Activated CD4-positive, alpha-beta T cell treated with anti-CD3 and anti-CD28 coated beads, Interleukin-2, amount 10 ng/mL, durations not matched to agents 7 days and 5 days (primary cell): ENCODE measurements around the gene CUBN. TPM values are rescaled to one million over a fixed set of nuclear protein-coding genes. Genes with fewer than 3 reads are reported as not detected.

Source experiments
- CTCF ChIA-PET: fragments of 350-600 bp; sonication (Branson Sonifier 250); formaldehyde crosslinking; loops from one replicate; lab custom pipeline; 2021; ENCODE audit warnings: antibody characterized with exemption; lab: Charles Lee
- POLR2A ChIA-PET: fragments of 350-600 bp; sonication (Branson Sonifier 250); formaldehyde crosslinking; loops from one replicate; lab custom pipeline; 2021; ENCODE audit warnings: antibody characterized with exemption; lab: Charles Lee
- DNase-seq: peaks from one replicate; pipeline ENCODE4 v3.0.0-alpha.2; 2020
- H3K27ac Mint-ChIP-seq: one replicate; pipeline ENCODE4 v1.8.0; 2021; ENCODE audit warnings: mild to moderate bottlenecking, moderate library complexity, mixed read lengths
- H3K27me3 Mint-ChIP-seq: one replicate; pipeline ENCODE4 v1.8.0; 2021; ENCODE audit warnings: mixed read lengths
- H3K36me3 Mint-ChIP-seq: one replicate; pipeline ENCODE4 v1.8.0; 2021; ENCODE audit warnings: low read depth, mixed read lengths
- H3K4me1 Mint-ChIP-seq: one replicate; pipeline ENCODE4 v1.8.0; 2021; ENCODE audit warnings: mixed read lengths
- H3K4me3 Mint-ChIP-seq: one replicate; pipeline ENCODE4 v1.8.0; 2021; ENCODE audit warnings: mild to moderate bottlenecking, moderate library complexity, mixed read lengths
- H3K9me3 Mint-ChIP-seq: one replicate; pipeline ENCODE4 v1.8.0; 2021; ENCODE audit warnings: mixed read lengths
- total RNA-seq, 2 experiments: library from RNA; stranded (reverse); gene quantifications; one replicate each; pipeline ENCODE4 v1.2.3, GENCODE V29; 2021

Gene CUBN
- total RNA-seq, 2 experiments from 2014 or later, result 2.4 to 2.5 TPM

- H3K9me3 Mint-ChIP-seq, result no peaks in the 10 kb centered on the region
- peaks cover 36% of the 10 kb centered on the region for H3K4me1 Mint-ChIP-seq
- no peak overlapping the region for H3K27ac Mint-ChIP-seq
- peaks cover 2% of the 10 kb centered on the region for H3K27me3 Mint-ChIP-seq
- peaks cover 3% of the 10 kb centered on the region for H3K36me3 Mint-ChIP-seq
- no peak overlapping the region for H3K4me3 Mint-ChIP-seq
- CTCF ChIA-PET, result interaction anchor here (0.6 to 1.1 kb wide), 2 partner anchors 15 to 150 kb away, joined by 3 read pairs; no protein-coding TSS in a partner anchor
- POLR2A ChIA-PET, result no interaction called here
- DNase-seq, result no peak
Observed at GRCh38 chr10:16965740-16966447, 163.7 kb downstream of the CUBN start.

GRCh38 chr10:16965344-16965616 is 164.3 kb downstream of the CUBN start:
- peaks cover 2% of the 10 kb centered on the region for H3K27me3 Mint-ChIP-seq

GRCh38 chr10:16964576-16965343 is 164.9 kb downstream of the CUBN start:
- H3K4me3 Mint-ChIP-seq, result no peak overlapping the region
- POLR2A ChIA-PET, result no interaction called here

More at GRCh38 chr10:16965344-16965616, 164.3 kb downstream of the CUBN start:
- H3K27ac Mint-ChIP-seq, result no peak overlapping the region
- H3K9me3 Mint-ChIP-seq, result no peaks in the 10 kb centered on the region
- peaks cover 2% of the 10 kb centered on the region for H3K36me3 Mint-ChIP-seq
- peaks cover 36% of the 10 kb centered on the region for H3K4me1 Mint-ChIP-seq
- CTCF ChIA-PET, result interaction anchor here (0.6 kb wide), 1 partner anchor 464 kb away, joined by 3 read pairs; no protein-coding TSS in a partner anchor
- H3K4me3 Mint-ChIP-seq, result no peak overlapping the region
- POLR2A ChIA-PET, result no interaction called here
- no peak for DNase-seq

GRCh38 chr10:16960551-16960950 is 169.1 kb downstream of the CUBN start:
- Mint-ChIP-seq H3K4me1 (peaks cover 6% of the 10 kb centered on the region), H3K27me3 (peaks cover 4% of the 10 kb centered on the region), H3K9me3 (no peaks in the 10 kb centered on the region), H3K36me3 (no peaks in the 10 kb centered on the region), H3K27ac (no peak overlapping the region), H3K4me3 (no peak overlapping the region)
- CTCF ChIA-PET, result no interaction called here
- POLR2A ChIA-PET, result no interaction called here
- DNase-seq, result no peak

More at GRCh38 chr10:16964576-16965343, 164.9 kb downstream of the CUBN start:
- Mint-ChIP-seq H3K36me3 (peaks cover 2% of the 10 kb centered on the region), H3K27me3 (peaks cover 2% of the 10 kb centered on the region), H3K4me1 (peaks cover 35% of the 10 kb centered on the region), H3K9me3 (no peaks in the 10 kb centered on the region), H3K27ac (no peak overlapping the region)
- CTCF ChIA-PET, result interaction anchor here (0.6 kb wide), 1 partner anchor 464 kb away, joined by 3 read pairs; no protein-coding TSS in a partner anchor
- no peak for DNase-seq

GRCh38 chr10:16957038-16957437 is 172.6 kb downstream of the CUBN start:
- DNase-seq, result no peak
- Mint-ChIP-seq H3K36me3 (no peaks in the 10 kb centered on the region), H3K4me1 (peaks cover 12% of the 10 kb centered on the region), H3K27ac (no peak overlapping the region), H3K9me3 (no peaks in the 10 kb centered on the region), H3K27me3 (peaks cover 2% of the 10 kb centered on the region), H3K4me3 (no peak overlapping the region)
- CTCF ChIA-PET, result no interaction called here
- POLR2A ChIA-PET, result no interaction called here

GRCh38 chr10:16954280-16955030 is 175.2 kb downstream of the CUBN start:
- Mint-ChIP-seq H3K27ac (no peak overlapping the region), H3K36me3 (no peaks in the 10 kb centered on the region), H3K4me1 (peaks cover 26% of the 10 kb centered on the region), H3K9me3 (no peaks in the 10 kb centered on the region), H3K4me3 (no peak overlapping the region), H3K27me3 (peaks cover 2% of the 10 kb centered on the region)
- no peak for DNase-seq
- CTCF ChIA-PET, result no interaction called here
- POLR2A ChIA-PET, result no interaction called here

GRCh38 chr10:16953270-16953669 is 176.3 kb downstream of the CUBN start:
- no peaks in the 10 kb centered on the region for H3K36me3 Mint-ChIP-seq
- no peak overlapping the region for H3K4me3 Mint-ChIP-seq
- no peak for DNase-seq
- H3K27ac Mint-ChIP-seq, result no peak overlapping the region
- H3K4me1 Mint-ChIP-seq, result peaks cover 26% of the 10 kb centered on the region
- ChIA-PET CTCF (no interaction called here), POLR2A (no interaction called here)
- H3K9me3 Mint-ChIP-seq, result no peaks in the 10 kb centered on the region
- H3K27me3 Mint-ChIP-seq, result peaks cover 2% of the 10 kb centered on the region

GRCh38 chr10:16952610-16953009 is 177.0 kb downstream of the CUBN start:
- CTCF ChIA-PET, result no interaction called here

GRCh38 chr10:16952080-16952479 is 177.5 kb downstream of the CUBN start:
- no peak overlapping the region for H3K4me3 Mint-ChIP-seq
- H3K27me3 Mint-ChIP-seq, result peaks cover 2% of the 10 kb centered on the region
- peaks cover 26% of the 10 kb centered on the region for H3K4me1 Mint-ChIP-seq
- DNase-seq, result no peak
- H3K9me3 Mint-ChIP-seq, result no peaks in the 10 kb centered on the region
- no peak overlapping the region for H3K27ac Mint-ChIP-seq
- ChIA-PET CTCF (interaction anchor here (0.6 kb wide), 1 partner anchor 16 kb away, joined by 3 read pairs; no protein-coding TSS in a partner anchor), POLR2A (no interaction called here)
- no peaks in the 10 kb centered on the region for H3K36me3 Mint-ChIP-seq

More at GRCh38 chr10:16952610-16953009, 177.0 kb downstream of the CUBN start:
- H3K4me1 Mint-ChIP-seq, result peaks cover 26% of the 10 kb centered on the region
- H3K36me3 Mint-ChIP-seq, result no peaks in the 10 kb centered on the region
- H3K4me3 Mint-ChIP-seq, result no peak overlapping the region
- peaks cover 2% of the 10 kb centered on the region for H3K27me3 Mint-ChIP-seq
- no peaks in the 10 kb centered on the region for H3K9me3 Mint-ChIP-seq
- DNase-seq, result no peak
- POLR2A ChIA-PET, result no interaction called here
- no peak overlapping the region for H3K27ac Mint-ChIP-seq

- no peaks in the 10 kb centered on the region for H3K9me3 Mint-ChIP-seq
- no peak for DNase-seq
- CTCF ChIA-PET, result interaction anchor here (0.6 kb wide), 1 partner anchor 15 kb away, joined by 3 read pairs; no protein-coding TSS in a partner anchor
- H3K27me3 Mint-ChIP-seq, result no peaks in the 10 kb centered on the region
- H3K27ac Mint-ChIP-seq, result no peak overlapping the region
- H3K4me3 Mint-ChIP-seq, result no peak overlapping the region
- H3K36me3 Mint-ChIP-seq, result no peaks in the 10 kb centered on the region
- H3K4me1 Mint-ChIP-seq, result peaks cover 27% of the 10 kb centered on the region
- POLR2A ChIA-PET, result no interaction called here
Observed at GRCh38 chr10:16950656-16951601, 178.7 kb downstream of the CUBN start.

- DNase-seq, result no peak
- Mint-ChIP-seq H3K27ac (no peak overlapping the region), H3K27me3 (no peaks in the 10 kb centered on the region), H3K4me1 (peaks cover 29% of the 10 kb centered on the region), H3K36me3 (no peaks in the 10 kb centered on the region), H3K4me3 (no peak overlapping the region), H3K9me3 (no peaks in the 10 kb centered on the region)
- ChIA-PET POLR2A (no interaction called here), CTCF (no interaction called here)
Observed at GRCh38 chr10:16949816-16950215, 179.8 kb downstream of the CUBN start.

- Mint-ChIP-seq H3K4me3 (no peak overlapping the region), H3K4me1 (peaks cover 32% of the 10 kb centered on the region), H3K27ac (no peak overlapping the region), H3K36me3 (no peaks in the 10 kb centered on the region), H3K27me3 (no peaks in the 10 kb centered on the region), H3K9me3 (no peaks in the 10 kb centered on the region)
- ChIA-PET POLR2A (no interaction called here), CTCF (interaction anchor here (1.0 kb wide), 1 partner anchor 58 kb away, joined by 3 read pairs; no protein-coding TSS in a partner anchor)
- no peak for DNase-seq
Observed at GRCh38 chr10:16948361-16948760, 181.2 kb downstream of the CUBN start.
